ENCODE results near the gene RAB9A.

GRCh38 chrX:13698432-13698831 lies 9.5 kb downstream of the RAB9A start:
- TF ChIP-seq EZH2 (IDR thresholded peaks at IDR 0.05; ENCODE audit: low read length, unreplicated experiment) (no peak), EZH2phosphoT487 (IDR thresholded peaks at IDR 0.05; ENCODE audit: borderline replicate concordance, low read length) (no peak), CTCF (conservative IDR thresholded peaks at IDR 0.05; ENCODE audit: low read depth, low read length) (no peak)

Measured in PC-3 (cell line).